NCI-H526 (cell line): ENCODE results near the gene SLC49A4.

Source experiments
- DNase-seq, 2 experiments: peaks; one replicate each; lab custom pipeline; 2025; lab: John Stamatoyannopoulos, UW

Gene SLC49A4

GRCh38 chr3:122859021-122859805, 64.3 kb downstream of the SLC49A4 start:
- no peak for DNase-seq

DNA sequence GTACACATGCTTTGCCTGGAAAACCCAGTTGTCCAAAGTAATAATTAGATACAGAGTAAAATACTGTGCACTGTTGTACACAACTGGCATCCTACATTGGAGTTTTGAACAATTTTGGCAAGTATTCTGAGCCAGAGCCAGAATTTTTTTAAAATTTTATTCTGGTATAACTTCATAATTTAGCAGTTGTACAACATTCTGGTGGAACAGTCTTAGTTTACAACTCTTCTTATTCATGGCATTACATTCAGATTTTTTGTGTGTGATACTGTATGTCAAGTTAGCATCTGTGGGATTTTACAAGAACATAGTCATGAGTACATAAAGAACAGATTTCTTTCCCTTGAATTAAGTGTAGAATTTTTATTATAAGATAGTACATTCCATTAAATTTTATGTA, 67.5 kb downstream of the SLC49A4 start:
- DNase-seq, result no peak

- DNase-seq, result no peak
Measured at GRCh38 chr3:122864498-122864897, 69.6 kb downstream of the SLC49A4 start.

DNA sequence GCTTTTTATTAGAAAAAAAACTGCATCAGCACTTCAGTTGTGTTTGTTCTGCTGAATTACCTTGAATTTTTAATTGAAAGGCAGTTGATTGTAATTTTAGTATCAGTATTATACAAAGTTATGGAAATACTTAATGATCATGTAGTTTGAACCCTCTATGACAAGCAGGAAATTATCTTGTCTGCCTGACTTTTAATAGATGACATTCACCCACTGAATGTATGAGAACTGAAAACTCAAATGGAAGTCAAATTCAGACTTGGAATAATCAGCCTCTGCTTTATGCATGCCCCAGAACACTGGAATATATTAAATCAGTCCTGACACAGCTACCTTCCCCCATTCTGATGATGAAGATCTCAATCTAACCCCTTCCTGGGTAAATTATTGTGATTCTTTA, 73.5 kb downstream of the SLC49A4 start:
- no peak for DNase-seq

GRCh38 chr3:122873741-122874515, 79.1 kb downstream of the SLC49A4 start:
- no peak for DNase-seq

DNA sequence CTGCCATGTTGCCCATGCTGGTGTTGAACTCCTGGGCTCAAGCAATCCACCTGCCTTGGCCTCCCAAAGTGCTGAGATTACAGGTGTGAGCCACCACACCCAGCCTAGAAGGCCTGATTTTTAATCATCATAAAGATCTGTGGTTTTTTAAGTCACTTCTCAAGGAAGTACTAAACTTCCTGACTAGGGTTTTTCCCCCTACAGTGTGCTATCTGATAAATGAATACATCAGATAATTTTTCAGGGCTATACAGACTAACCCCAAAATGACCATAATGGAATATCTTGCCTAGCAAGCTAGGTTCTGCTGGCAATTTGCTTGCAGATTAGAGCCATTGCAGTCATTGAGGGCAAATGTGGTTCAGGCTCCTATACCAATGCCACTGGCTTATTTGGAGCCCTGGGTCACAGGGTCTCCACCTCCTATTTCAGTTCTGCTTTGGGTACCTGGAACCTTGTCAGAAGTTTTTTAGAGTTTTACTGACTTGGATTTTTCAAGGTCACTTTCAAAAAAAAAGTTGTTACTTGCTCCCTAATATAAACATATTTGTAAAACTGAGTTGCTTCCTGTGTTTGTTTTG, 80.8 kb downstream of the SLC49A4 start:
- DNase-seq, result no peak

- no peak for DNase-seq
Measured at GRCh38 chr3:122880173-122880572, 85.3 kb downstream of the SLC49A4 start.

- no peak for DNase-seq
Measured at GRCh38 chr3:122880624-122881023, 85.8 kb downstream of the SLC49A4 start.

- DNase-seq, result no peak
Measured at GRCh38 chr3:122882361-122882947, 87.6 kb downstream of the SLC49A4 start.

GRCh38 chr3:122886251-122886650, 91.4 kb downstream of the SLC49A4 start:
- DNase-seq, result no peak

- DNase-seq, result no peak
Measured at GRCh38 chr3:122886946-122887345, 92.1 kb downstream of the SLC49A4 start.

GRCh38 chr3:122890077-122890719, 95.3 kb downstream of the SLC49A4 start:
- no peak for DNase-seq

DNA sequence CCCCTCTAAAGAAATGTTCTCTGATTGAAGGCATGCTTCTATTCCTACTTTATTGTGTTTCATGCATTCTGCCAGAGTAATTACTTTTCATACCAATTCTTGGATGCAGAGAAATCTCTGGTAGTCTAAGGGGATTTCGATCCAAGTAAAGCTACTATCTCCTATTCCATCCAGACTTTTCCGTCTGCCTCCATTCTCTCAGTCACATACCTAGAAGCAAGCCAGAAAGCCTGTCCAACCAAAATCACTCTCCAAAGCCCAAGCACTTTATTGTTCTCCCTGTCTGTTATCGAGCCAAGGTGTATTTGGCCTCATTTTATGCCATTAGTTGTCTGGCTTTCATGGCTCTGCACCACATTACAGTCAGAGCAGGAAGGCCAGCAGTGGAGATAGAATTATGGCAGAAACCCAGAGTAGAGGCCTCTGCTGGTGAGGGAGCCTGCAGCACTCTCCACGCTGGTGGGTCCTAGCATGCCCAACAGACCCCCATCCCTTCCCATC, 95.9 kb downstream of the SLC49A4 start:
- no peak for DNase-seq

DNA sequence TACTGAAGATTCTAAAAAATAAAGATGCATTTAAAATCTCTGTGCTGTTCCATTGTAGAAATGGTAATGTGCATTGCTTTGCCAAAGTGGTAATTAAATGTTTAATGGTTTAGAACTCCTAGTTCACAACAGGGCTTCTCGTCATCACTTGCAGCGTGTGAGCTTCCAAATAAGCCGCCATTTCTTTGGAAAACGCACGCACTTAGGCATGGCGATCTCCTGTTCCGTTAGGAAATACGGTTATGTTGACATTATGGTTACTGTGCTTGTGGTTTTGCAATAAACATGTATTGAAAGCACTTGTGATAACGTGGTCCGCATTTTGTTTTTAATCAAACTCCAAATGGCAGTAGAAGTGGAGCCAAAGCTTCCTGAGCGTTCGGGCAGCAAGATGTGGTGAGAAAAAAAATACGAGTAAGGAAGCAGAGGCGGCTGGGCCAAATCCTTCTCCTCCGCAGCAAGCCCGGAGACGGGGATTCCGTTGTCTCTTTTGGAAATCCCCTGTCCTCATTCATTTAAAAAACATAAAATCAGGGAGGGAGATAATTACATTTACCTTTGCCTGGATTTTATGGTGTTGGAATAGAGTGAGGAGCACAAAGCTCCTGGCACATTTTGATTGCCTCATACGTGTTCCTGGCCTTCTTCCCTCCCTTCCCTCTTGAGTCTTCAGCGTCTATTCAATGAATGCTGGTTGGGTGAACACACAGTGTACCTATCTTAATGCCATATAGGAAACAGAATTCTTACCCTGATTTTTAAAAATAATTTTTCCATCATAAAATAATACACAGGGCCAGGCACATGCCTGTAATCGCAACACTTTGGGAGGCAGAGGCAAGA, 97.5 kb downstream of the SLC49A4 start:
- DNase-seq, result no peak

GRCh38 chr3:122893282-122893681, 98.4 kb downstream of the SLC49A4 start:
- DNase-seq, result no peak

- peak; percentile 39 to 60 for DNase-seq
Measured at GRCh38 chr3:122893754-122894668, 99.1 kb downstream of the SLC49A4 start.

DNA sequence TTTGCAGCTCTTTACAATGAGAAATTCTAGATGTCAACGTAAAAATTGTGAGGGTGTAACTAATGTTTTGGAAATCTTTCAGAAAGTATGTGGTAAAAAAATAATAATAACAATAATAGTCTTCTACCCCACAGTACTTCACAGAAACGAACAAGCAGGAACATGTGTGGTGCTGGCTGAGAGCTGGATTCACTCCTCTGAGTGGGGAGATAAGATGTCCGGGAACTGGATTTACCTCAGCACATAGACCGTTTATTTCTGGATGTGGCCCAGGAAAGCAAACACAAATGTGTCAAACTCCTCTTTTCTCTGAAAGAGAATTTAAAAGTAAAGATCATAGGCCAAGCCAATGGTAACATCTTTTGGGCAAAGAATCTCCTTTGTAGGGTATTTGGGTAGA, 103.4 kb downstream of the SLC49A4 start:
- DNase-seq, result no peak

DNA sequence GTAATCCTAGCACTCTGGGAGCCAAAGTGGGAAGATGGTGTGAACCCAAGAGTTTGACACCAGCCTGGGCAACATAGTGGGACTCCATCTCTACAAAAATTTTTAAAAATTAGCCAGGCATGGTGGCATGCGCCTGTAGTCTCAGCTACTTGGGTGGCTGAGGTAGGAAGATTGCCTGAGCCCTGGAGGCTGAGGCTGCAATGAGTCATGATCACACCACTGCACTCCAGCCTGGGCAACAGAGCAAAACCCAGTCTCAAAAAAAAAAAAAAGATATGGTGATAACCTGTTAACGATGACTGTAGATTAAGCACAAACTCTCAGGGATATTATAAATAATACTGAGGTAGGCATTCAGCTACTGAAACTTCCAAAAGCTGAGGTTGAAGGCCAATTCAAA, 107.5 kb downstream of the SLC49A4 start:
- DNase-seq, result no peak

- DNase-seq, result no peak
Measured at GRCh38 chr3:122903171-122903570, 108.3 kb downstream of the SLC49A4 start.

DNA sequence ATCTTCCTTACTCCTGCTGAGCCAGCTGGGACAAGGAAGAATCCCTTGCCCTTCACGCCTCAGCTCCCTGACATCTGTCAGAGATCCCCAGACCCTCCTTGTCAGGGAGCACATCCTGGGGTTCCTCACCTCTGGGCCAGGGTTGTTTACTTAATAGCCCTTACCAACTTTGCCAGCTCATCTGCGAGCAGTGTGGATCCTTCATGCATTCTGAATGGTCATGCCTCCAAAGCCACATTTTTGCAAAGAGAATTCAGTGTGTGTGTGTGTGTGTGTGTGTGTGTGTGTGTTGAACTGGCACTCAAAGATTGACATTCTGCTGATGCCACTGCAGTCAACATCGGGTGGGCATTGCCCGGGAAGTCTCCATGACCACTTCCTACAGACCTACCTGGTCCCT, 112.6 kb downstream of the SLC49A4 start:
- no peak for DNase-seq
